Neural progenitor cell (in vitro differentiated cells): ENCODE measurements around the gene ANKRD31.

Experiments used
- CTCF ChIP-seq: fragments of 200-600 bp; sonication (generic); IDR thresholded peaks from 2 replicates; pipeline ENCODE4 v1.5.1; 2017; ENCODE audit warnings: antibody characterized with exemption, mild to moderate bottlenecking
- EZH2 ChIP-seq: fragments of 200-600 bp; sonication (generic); IDR thresholded peaks from 2 replicates; pipeline ENCODE4 v1.6.1; 2017; ENCODE audit warnings: antibody characterized with exemption, mild to moderate bottlenecking, moderate library complexity

GRCh38 chr5:75018805-75019587 lies 217.7 kb downstream of the ANKRD31 start:
- TF ChIP-seq CTCF, result no peak
- no peak for TF ChIP-seq EZH2
